ENCODE measurements around the gene GSE1. TPM values are rescaled to one million over a fixed set of nuclear protein-coding genes. Genes with fewer than 3 reads are reported as not detected.
A peak's percentile ranks its signal among the peaks of the same experiment; 100 is the strongest.

Gene GSE1
- total RNA-seq, 4 donors from 2014 or later: 23.4 to 65.5 (median 52.5) TPM

GRCh38 chr16:85657996-85658395 lies 44.9 kb downstream of the GSE1 start:
- H3K9me3 ChIP-seq: no peaks in the 10 kb centered on the region
- H3K36me3 ChIP-seq: peaks cover 0 to 83% of the 10 kb centered on the region in 2 donors
- no peak overlapping the region for H3K4me3 ChIP-seq
- no peak for TF ChIP-seq EP300 (IDR thresholded peaks at IDR 0.05)
- TF ChIP-seq, protein P1, sequence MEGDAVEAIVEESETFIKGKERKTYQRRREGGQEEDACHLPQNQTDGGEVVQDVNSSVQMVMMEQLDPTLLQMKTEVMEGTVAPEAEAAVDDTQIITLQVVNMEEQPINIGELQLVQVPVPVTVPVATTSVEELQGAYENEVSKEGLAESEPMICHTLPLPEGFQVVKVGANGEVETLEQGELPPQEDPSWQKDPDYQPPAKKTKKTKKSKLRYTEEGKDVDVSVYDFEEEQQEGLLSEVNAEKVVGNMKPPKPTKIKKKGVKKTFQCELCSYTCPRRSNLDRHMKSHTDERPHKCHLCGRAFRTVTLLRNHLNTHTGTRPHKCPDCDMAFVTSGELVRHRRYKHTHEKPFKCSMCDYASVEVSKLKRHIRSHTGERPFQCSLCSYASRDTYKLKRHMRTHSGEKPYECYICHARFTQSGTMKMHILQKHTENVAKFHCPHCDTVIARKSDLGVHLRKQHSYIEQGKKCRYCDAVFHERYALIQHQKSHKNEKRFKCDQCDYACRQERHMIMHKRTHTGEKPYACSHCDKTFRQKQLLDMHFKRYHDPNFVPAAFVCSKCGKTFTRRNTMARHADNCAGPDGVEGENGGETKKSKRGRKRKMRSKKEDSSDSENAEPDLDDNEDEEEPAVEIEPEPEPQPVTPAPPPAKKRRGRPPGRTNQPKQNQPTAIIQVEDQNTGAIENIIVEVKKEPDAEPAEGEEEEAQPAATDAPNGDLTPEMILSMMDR (IDR thresholded peaks at IDR 0.05): no peak
- ATAC-seq: no peak
- 80 to 87% methylated on average over 1 to 3 of the region's 3 CpGs for WGBS, 2 donors (ENCODE audit: low coverage in 1 of 2)
- H3K27ac ChIP-seq: no peak overlapping the region
- H3K27me3 ChIP-seq: no peaks in the 10 kb centered on the region
- peaks cover 0 to 38% (median 15%) of the 10 kb centered on the region in 3 donors for H3K4me1 ChIP-seq

GRCh38 chr16:85658504-85659326 lies 45.6 kb downstream of the GSE1 start:
- WGBS, 2 donors (ENCODE audit: low coverage in 1 of 2): 67% methylated on average over 1 of the region's 18 CpGs; no CpG with 5 or more reads in 1 of the 2 donors
- Histone ChIP-seq H3K4me1 (peaks cover 0 to 36% (median 10%) of the 10 kb centered on the region in 3 donors), H3K27ac (peak overlapping the region in 2 of 4 donors; percentile 60 to 62), H3K4me3 (no peak overlapping the region), H3K36me3 (peaks cover 0 to 90% of the 10 kb centered on the region in 2 donors), H3K27me3 (no peaks in the 10 kb centered on the region), H3K9me3 (no peaks in the 10 kb centered on the region)
- TF ChIP-seq POLR2AphosphoS5 (IDR thresholded peaks at IDR 0.05) (no peak), POLR2A (IDR thresholded peaks at IDR 0.05) (no peak), EP300 (IDR thresholded peaks at IDR 0.05) (no peak)
- TF ChIP-seq, protein P1 (IDR thresholded peaks at IDR 0.05): no peak
- no peak for ATAC-seq

DNA sequence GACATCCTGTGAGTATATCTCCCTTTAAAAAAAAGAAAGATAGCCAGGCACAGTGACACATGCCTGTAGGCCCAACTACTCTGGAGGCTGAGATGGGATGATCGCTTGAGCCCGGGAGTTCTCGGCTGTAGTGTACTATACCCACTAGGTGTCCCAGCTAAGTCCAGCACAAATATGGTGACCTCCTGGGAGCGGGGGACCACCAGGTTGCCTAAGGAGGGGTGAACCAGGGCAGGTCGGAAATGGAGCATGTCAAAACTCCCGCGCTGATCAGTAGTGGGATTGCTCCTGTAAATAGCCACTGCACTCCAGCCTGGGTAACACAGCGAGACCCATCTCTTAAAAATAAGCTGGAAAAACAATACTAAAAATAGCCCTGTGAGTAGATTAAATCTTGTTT lies 46.2 kb downstream of the GSE1 start:
- Histone ChIP-seq H3K27me3 (no peaks in the 10 kb centered on the region), H3K27ac (peak overlapping the region in 3 of 4 donors; percentile 36 to 62 (median 60)), H3K4me3 (no peak overlapping the region), H3K4me1 (peaks cover 0 to 33% (median 7%) of the 10 kb centered on the region in 3 donors), H3K36me3 (peaks cover 0 to 94% of the 10 kb centered on the region in 2 donors), H3K9me3 (no peaks in the 10 kb centered on the region)
- TF ChIP-seq EP300 (IDR thresholded peaks at IDR 0.05) (no peak), POLR2A (IDR thresholded peaks at IDR 0.05) (no peak), POLR2AphosphoS5 (IDR thresholded peaks at IDR 0.05) (no peak)
- WGBS, 2 donors (ENCODE audit: low coverage in 1 of 2): 40 to 68% methylated on average over 1 to 4 of the region's 8 CpGs
- ATAC-seq: no peak

DNA sequence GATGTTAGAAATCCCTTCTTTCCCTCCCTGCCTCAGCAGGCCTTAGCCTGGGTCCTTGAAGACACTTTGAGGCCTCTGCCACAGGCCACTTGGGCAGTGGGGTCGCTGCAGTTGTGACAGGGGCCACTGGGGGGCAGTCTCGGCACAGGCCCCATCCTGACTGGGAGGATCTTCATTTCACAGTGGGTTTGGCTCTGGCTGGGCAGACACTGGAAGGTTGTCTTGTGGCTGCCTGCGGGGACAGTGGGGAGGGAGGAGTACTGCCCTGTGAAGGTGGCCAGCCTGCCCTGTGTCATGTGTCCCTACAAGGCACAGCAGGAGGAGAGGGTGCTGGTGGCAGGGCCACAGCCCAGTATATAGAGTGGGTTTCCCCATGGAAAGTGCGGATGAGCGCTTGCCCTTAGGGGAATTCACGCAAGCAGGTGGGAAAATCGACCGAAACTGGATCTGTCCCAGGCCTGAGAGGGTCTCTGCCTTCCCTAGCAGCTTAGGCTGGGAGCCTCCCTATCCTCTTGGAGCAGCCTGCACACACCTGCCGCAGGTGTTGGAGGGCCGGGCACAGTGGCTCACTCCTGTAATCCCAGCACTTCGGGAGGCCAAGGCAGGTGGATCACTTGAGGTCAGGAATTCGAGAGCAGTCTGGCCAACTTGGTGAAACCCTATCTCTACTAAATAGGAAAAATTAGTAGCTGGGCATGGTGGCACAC lies 46.8 kb downstream of the GSE1 start:
- no peak overlapping the region for H3K4me3 ChIP-seq
- H3K9me3 ChIP-seq: no peaks in the 10 kb centered on the region
- H3K4me1 ChIP-seq: peaks cover 0 to 32% (median 7%) of the 10 kb centered on the region in 3 donors
- peaks cover 0 to 94% of the 10 kb centered on the region in 2 donors for H3K36me3 ChIP-seq
- WGBS, 2 donors (ENCODE audit: low coverage in 1 of 2): 0 to 31% methylated on average over 1 to 2 of the region's 12 CpGs
- no peaks in the 10 kb centered on the region for H3K27me3 ChIP-seq
- peak overlapping the region in 3 of 4 donors; percentile 36 to 62 (median 60) for H3K27ac ChIP-seq
- peak; percentile 74 for ATAC-seq
- TF ChIP-seq, protein P1 (IDR thresholded peaks at IDR 0.05): peak in 3 of 4 experiments; percentile 72 to 87 (median 80)
- no peak for TF ChIP-seq POLR2A (IDR thresholded peaks at IDR 0.05)
